Mesothelial cell of epicardium (in vitro differentiated cells): ENCODE data around the gene KCNK18. TPM values are rescaled to one million over a fixed set of nuclear protein-coding genes. Genes with fewer than 3 reads are reported as not detected.

Experiments
- DNase-seq, 2 experiments: peaks; one replicate each; pipeline ENCODE4 v3.0.0; 2021; ENCODE audit warnings: low spot score in 2 of 2; ENCODE audit not compliant: unreplicated experiment in 2 of 2
- H3K27ac Mint-ChIP-seq: 2 replicates; pipeline ENCODE4 v1.8.0; 2021; ENCODE audit warnings: mixed read lengths
- H3K27me3 Mint-ChIP-seq: 2 replicates; pipeline ENCODE4 v1.8.0; 2021; ENCODE audit warnings: low read depth, mixed read lengths
- H3K36me3 Mint-ChIP-seq: 2 replicates; pipeline ENCODE4 v1.8.0; 2021; ENCODE audit warnings: mixed read lengths
- H3K4me1 Mint-ChIP-seq: 2 replicates; pipeline ENCODE4 v1.8.0; 2021; ENCODE audit warnings: mixed read lengths
- H3K4me3 Mint-ChIP-seq: 2 replicates; pipeline ENCODE4 v1.8.0; 2021; ENCODE audit warnings: mild to moderate bottlenecking, moderate library complexity, mixed read lengths
- H3K9me3 Mint-ChIP-seq: 2 replicates; pipeline ENCODE4 v1.8.0; 2021; ENCODE audit warnings: mixed read lengths
- total RNA-seq: library from RNA; stranded (reverse); gene quantifications from 3 replicates; pipeline ENCODE4 v1.2.1, GENCODE V29; 2021
- TF ChIP-seq, protein P1 (sequence below): fragments of 200-600 bp; sonication (generic); IDR thresholded peaks from one replicate; pipeline ENCODE4 v1.5.0; 2021; ENCODE audit warnings: antibody characterized with exemption; ENCODE audit not compliant: unreplicated experiment

Gene KCNK18
- total RNA-seq, 1 donor from 2014 or later: not detected

DNA sequence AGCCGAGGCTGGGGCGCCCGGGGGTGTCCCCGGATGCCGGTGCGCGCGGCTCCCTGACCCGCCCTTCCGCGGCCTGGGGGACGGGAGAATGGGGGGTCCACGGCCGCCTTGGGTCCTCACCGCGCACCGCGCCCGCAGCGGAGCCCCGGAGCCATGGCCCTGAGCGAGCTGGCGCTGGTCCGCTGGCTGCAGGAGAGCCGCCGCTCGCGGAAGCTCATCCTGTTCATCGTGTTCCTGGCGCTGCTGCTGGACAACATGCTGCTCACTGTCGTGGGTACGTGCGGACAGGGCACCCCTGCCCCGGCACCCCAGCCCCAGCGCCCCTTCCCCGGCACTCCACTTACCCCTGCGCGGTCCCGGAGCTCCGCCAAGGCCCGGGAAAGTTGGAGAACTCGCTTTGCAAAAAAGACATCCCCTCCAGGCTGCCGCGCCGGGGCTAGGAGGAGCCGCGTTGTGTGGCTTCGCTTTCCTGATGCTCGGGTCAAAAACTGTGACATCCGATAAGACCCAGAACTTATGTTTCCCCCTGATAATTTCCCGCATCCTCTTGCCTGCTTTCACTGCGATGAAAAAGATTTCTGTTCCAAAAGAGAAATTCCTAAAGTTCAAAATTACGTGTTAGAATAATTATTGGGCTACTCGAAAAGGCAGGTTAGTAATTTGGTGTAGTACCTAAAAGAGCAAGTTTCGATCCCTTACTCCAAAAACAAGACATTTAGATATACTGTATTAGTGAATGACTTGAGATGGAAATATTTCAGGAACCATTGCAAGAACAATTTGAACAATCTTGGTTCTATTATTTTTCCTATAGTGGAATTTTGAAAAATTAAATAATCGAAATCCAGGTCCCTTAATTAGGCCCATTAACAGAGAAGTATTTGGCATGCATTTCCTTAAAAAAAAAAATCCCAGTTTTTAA lies 44.5 kb downstream of the KCNK18 start:
- no peaks in the 10 kb centered on the region for H3K36me3 Mint-ChIP-seq
- no peak overlapping the region for H3K27ac Mint-ChIP-seq
- H3K4me1 Mint-ChIP-seq: peaks cover 4% of the 10 kb centered on the region
- no peaks in the 10 kb centered on the region for H3K9me3 Mint-ChIP-seq
- peak overlapping the region; percentile 53 for H3K4me3 Mint-ChIP-seq
- TF ChIP-seq, protein P1, sequence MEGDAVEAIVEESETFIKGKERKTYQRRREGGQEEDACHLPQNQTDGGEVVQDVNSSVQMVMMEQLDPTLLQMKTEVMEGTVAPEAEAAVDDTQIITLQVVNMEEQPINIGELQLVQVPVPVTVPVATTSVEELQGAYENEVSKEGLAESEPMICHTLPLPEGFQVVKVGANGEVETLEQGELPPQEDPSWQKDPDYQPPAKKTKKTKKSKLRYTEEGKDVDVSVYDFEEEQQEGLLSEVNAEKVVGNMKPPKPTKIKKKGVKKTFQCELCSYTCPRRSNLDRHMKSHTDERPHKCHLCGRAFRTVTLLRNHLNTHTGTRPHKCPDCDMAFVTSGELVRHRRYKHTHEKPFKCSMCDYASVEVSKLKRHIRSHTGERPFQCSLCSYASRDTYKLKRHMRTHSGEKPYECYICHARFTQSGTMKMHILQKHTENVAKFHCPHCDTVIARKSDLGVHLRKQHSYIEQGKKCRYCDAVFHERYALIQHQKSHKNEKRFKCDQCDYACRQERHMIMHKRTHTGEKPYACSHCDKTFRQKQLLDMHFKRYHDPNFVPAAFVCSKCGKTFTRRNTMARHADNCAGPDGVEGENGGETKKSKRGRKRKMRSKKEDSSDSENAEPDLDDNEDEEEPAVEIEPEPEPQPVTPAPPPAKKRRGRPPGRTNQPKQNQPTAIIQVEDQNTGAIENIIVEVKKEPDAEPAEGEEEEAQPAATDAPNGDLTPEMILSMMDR: no peak
- DNase-seq: peak in 1 of 2 experiments; percentile 45
- H3K27me3 Mint-ChIP-seq: peaks cover 89% of the 10 kb centered on the region

DNA sequence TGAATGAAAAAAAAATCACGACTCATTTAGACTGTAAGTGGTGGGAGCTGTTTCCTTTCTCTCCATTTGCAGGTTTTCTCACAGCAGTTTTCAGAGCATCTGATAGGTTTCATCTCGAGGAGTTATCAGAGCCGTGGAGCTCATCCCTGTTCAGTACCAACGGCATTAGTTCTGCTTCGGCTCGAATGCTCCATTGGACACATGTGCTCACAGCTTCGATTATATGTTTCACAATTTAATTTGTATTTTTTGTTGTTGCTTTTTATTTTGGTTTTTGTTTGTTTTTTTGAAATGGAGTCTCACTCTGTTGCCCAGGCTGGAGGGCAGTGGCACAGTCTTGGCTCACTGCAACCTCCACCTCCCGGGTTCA lies 45.2 kb downstream of the KCNK18 start:
- Mint-ChIP-seq H3K9me3 (no peaks in the 10 kb centered on the region), H3K4me3 (no peak overlapping the region), H3K36me3 (no peaks in the 10 kb centered on the region), H3K27me3 (peaks cover 89% of the 10 kb centered on the region), H3K4me1 (peaks cover 4% of the 10 kb centered on the region), H3K27ac (no peak overlapping the region)
- no peak for DNase-seq
- TF ChIP-seq, protein P1: no peak

DNA sequence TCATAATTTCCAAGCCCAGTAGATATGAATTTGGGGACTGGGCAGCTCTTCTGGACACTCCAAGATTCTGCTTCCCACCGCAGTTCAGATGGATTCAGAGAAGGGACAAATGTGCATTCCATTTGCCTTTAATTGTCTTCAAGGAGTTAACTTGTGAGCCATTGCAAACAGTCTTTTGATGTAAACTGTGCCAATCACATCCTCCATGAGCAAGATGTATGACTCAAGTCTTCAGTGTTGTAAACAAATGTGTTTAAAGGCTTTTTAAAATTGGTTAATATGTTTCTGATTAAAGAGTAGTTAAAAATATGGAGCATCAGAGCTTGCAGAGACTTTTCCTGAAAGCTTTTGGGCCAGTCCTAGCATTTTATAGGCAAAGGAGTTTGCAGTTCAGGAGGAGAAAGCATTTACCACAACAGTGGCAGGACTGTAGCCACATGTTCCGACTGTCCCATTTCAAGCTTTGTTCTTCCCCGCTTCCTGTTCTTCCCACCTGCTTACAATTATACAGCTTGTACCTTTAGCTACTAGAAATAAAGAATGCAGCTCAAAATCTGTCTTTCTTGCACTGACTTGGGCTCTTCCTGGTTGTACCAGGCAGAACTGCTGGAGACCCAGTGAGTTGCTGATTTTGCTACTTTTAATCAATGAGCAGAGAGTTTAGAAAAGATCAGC lies 49.8 kb downstream of the KCNK18 start:
- no peaks in the 10 kb centered on the region for H3K36me3 Mint-ChIP-seq
- peaks cover 87% of the 10 kb centered on the region for H3K27me3 Mint-ChIP-seq
- H3K9me3 Mint-ChIP-seq: no peaks in the 10 kb centered on the region
- DNase-seq: no peak
- TF ChIP-seq, protein P1: no peak
- H3K4me3 Mint-ChIP-seq: no peak overlapping the region
- H3K4me1 Mint-ChIP-seq: peaks cover 4% of the 10 kb centered on the region
- H3K27ac Mint-ChIP-seq: no peak overlapping the region

DNA sequence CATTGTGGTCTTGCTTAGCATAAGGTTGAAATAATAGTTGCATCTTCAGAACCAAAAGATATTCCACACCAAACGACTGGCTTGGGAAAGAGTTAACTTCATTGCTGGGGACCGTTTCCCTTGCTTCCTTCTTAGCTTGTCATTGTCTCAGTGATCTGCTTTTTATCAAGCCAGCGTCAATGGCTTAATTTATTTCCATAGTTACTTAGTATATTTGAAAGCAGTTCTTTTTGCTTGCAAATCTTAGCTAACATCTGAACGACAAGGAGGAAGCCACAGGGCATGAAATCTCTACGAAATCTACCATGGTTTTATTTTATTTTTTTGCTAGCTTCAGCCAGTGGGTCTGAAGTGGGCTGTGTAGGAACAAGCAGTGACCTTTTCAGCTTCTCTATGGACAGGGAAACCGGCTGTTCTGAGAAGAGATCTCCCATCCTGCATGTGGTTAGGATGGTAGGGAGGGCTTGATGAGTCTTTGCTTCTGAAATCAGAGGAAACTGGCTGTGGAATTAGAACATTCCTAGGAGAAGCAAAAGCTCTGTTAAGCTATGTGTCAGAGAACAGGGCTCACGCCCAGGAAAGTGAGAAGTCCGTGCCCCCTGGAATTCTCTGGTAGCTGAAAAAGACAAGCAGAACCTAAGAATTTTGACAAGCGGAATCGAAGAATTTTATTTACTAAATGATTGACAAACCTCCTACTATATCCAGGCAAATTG lies 51.6 kb downstream of the KCNK18 start:
- H3K4me3 Mint-ChIP-seq: no peak overlapping the region
- H3K36me3 Mint-ChIP-seq: no peaks in the 10 kb centered on the region
- no peak for DNase-seq
- H3K27me3 Mint-ChIP-seq: peaks cover 71% of the 10 kb centered on the region
- no peak overlapping the region for H3K27ac Mint-ChIP-seq
- no peaks in the 10 kb centered on the region for H3K9me3 Mint-ChIP-seq
- H3K4me1 Mint-ChIP-seq: peaks cover 4% of the 10 kb centered on the region
- TF ChIP-seq, protein P1: no peak

DNA sequence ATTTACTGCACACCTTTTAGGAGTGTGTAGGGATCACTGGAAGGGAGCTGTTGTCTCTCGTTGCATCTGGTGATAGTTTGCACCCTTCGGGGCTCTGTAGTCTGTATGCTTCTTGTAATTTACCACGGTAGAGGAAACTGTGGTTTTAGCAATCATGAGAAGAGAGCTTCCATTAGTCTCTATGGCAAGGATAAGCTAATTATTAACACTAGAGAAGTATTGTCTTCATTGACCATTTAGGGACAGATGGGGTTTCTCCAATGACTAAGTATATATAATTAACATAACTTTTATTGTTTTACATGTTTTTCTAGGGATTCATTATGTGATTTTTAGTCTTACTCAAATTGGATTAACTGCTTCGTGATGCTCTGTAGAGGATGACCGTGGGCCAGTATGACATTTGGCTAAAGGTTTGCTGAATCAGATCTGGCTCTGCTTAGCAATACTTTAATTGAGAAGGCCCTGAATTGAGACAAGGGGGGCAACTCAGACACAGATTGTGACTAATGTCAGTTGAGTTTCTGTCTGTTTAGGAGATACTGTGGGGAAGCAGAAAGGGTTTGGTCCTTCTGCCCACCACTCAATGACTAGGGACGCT lies 52.3 kb downstream of the KCNK18 start:
- H3K9me3 Mint-ChIP-seq: no peaks in the 10 kb centered on the region
- H3K4me3 Mint-ChIP-seq: no peak overlapping the region
- H3K27me3 Mint-ChIP-seq: peaks cover 68% of the 10 kb centered on the region
- no peaks in the 10 kb centered on the region for H3K36me3 Mint-ChIP-seq
- TF ChIP-seq, protein P1: no peak
- H3K27ac Mint-ChIP-seq: no peak overlapping the region
- DNase-seq: no peak
- H3K4me1 Mint-ChIP-seq: peaks cover 4% of the 10 kb centered on the region
